Measurements from ENCODE around the gene PUSL1. TPM values are rescaled to one million over a fixed set of nuclear protein-coding genes. Genes with fewer than 3 reads are reported as not detected.

PUSL1 gene
- total and polyA plus RNA-seq, 8 donors: 5.9 to 64.9 (median 25.5) TPM; not detected in 1

GRCh38 chr1:1345384-1345783, 37.0 kb downstream of the PUSL1 start:
- TF ChIP-seq EP300 (IDR thresholded peaks at IDR 0.05) (no peak), POLR2A (IDR thresholded peaks at IDR 0.05) (no peak), CTCF (IDR thresholded peaks at IDR 0.05) (no peak), POLR2AphosphoS5 (IDR thresholded peaks at IDR 0.05) (no peak)
- Histone ChIP-seq H3K9me3 (no peaks in the 10 kb centered on the region), H3K4me3 (peak overlapping the region in 1 of 4 donors; percentile 72), H3K4me1 (peaks cover 44 to 61% (median 57%) of the 10 kb centered on the region in 4 donors), H3K27ac (peak overlapping the region; percentile 71 to 92 (median 83)), H3K36me3 (peaks cover 10 to 22% (median 20%) of the 10 kb centered on the region in 4 donors), H3K27me3 (no peaks in the 10 kb centered on the region)
- intact Hi-C loops (cut with DNase I; ENCODE audit: low total_unique reads): no loop called here
- no peak for DNase-seq
- 52 to 60% (median 59%) methylated on average over 2 to 16 of the region's 16 CpGs for WGBS, 5 donors

- Histone ChIP-seq H3K36me3 (peaks cover 10 to 16% (median 14%) of the 10 kb centered on the region in 4 donors), H3K27ac (peak overlapping the region; percentile 71 to 92 (median 83)), H3K4me3 (peak overlapping the region in 1 of 4 donors; percentile 72), H3K4me1 (peaks cover 44 to 61% (median 57%) of the 10 kb centered on the region in 4 donors), H3K9me3 (no peaks in the 10 kb centered on the region), H3K27me3 (no peaks in the 10 kb centered on the region)
- WGBS, 5 donors: 45 to 81% (median 53%) methylated on average over 4 to 12 of the region's 12 CpGs
- no peak for DNase-seq
- TF ChIP-seq CTCF (IDR thresholded peaks at IDR 0.05): no peak
- no peak for TF ChIP-seq POLR2AphosphoS5 (IDR thresholded peaks at IDR 0.05)
- no peak for TF ChIP-seq POLR2A (IDR thresholded peaks at IDR 0.05)
- no peak for TF ChIP-seq EP300 (IDR thresholded peaks at IDR 0.05)
- intact Hi-C loops (cut with DNase I; ENCODE audit: low total_unique reads): no loop called here
Observed at GRCh38 chr1:1345860-1346500, 37.6 kb downstream of the PUSL1 start.

- DNase-seq: no peak
- TF ChIP-seq POLR2AphosphoS5 (IDR thresholded peaks at IDR 0.05): no peak
- 79 to 90% (median 87%) methylated on average over 9 to 10 of the region's 10 CpGs for WGBS, 5 donors
- H3K27ac ChIP-seq: peak overlapping the region; percentile 82 to 92 (median 86)
- H3K4me3 ChIP-seq: peak overlapping the region in 2 of 4 donors; percentile 72 to 74
- H3K9me3 ChIP-seq: no peaks in the 10 kb centered on the region
- peaks cover 0 to 1% (median 0%) of the 10 kb centered on the region in 3 donors for H3K27me3 ChIP-seq
- H3K4me1 ChIP-seq: peaks cover 47 to 64% (median 61%) of the 10 kb centered on the region in 4 donors
- intact Hi-C loops (cut with DNase I; ENCODE audit: low total_unique reads): no loop called here
- peaks cover 5 to 11% (median 9%) of the 10 kb centered on the region in 4 donors for H3K36me3 ChIP-seq
Observed at GRCh38 chr1:1346501-1346890, 38.1 kb downstream of the PUSL1 start.

GRCh38 chr1:1347026-1347595, 38.7 kb downstream of the PUSL1 start:
- H3K27ac ChIP-seq: peak overlapping the region; percentile 82 to 92 (median 86)
- 40 to 77% (median 56%) methylated on average over 9 to 10 of the region's 10 CpGs for WGBS, 5 donors
- peaks cover 50 to 70% (median 67%) of the 10 kb centered on the region in 4 donors for H3K4me1 ChIP-seq
- intact Hi-C loops (cut with DNase I; ENCODE audit: low total_unique reads): no loop called here
- H3K4me3 ChIP-seq: peak overlapping the region; percentile 63 to 74 (median 72)
- TF ChIP-seq POLR2A (IDR thresholded peaks at IDR 0.05) (no peak), CTCF (IDR thresholded peaks at IDR 0.05) (no peak), EP300 (IDR thresholded peaks at IDR 0.05) (no peak)
- DNase-seq: no peak
- H3K36me3 ChIP-seq: peaks cover 0 to 5% (median 3%) of the 10 kb centered on the region in 4 donors
- H3K9me3 ChIP-seq: no peaks in the 10 kb centered on the region
- peaks cover 0 to 7% (median 0%) of the 10 kb centered on the region in 3 donors for H3K27me3 ChIP-seq

Data from stomach (tissue), 9 donors.